22Rv1 (cell line): Measurements from ENCODE around the gene HOXC12.

Source experiments
- H3K27ac ChIP-seq: fragments of 450-650 bp; 2 replicates; pipeline ENCODE4 v1.5.1; 2017
- CTCF ChIP-seq: fragments of 450-650 bp; IDR thresholded peaks from 2 replicates; pipeline ENCODE4 v1.5.1; 2017; ENCODE audit warnings: mild to moderate bottlenecking
- ZFX ChIP-seq: fragments of 450-650 bp; IDR thresholded peaks from 2 replicates; pipeline ENCODE4 v1.6.1; 2017; ENCODE audit warnings: antibody characterized with exemption, borderline replicate concordance

The HOXC12 gene

GRCh38 chr12:53976172-53976822 is 21.6 kb downstream of the HOXC12 start:
- peak overlapping the region; percentile 91 for H3K27ac ChIP-seq
- TF ChIP-seq CTCF = no peak
- no peak for TF ChIP-seq ZFX

GRCh38 chr12:53976823-53977595 is 22.3 kb downstream of the HOXC12 start:
- peak overlapping the region; percentile 91 for H3K27ac ChIP-seq
- TF ChIP-seq CTCF (no peak), ZFX (no peak)

- peak overlapping the region; percentile 91 for H3K27ac ChIP-seq
- TF ChIP-seq CTCF (no peak), ZFX (no peak)
Observed at GRCh38 chr12:53977596-53978445, 23.1 kb downstream of the HOXC12 start.

GRCh38 chr12:53978477-53979356 is 24.0 kb downstream of the HOXC12 start:
- H3K27ac ChIP-seq = peak overlapping the region; percentile 91
- TF ChIP-seq CTCF (no peak), ZFX (no peak)

- TF ChIP-seq ZFX (no peak), CTCF (no peak)
- peak overlapping the region; percentile 91 for H3K27ac ChIP-seq
Observed at GRCh38 chr12:53980104-53980801, 25.6 kb downstream of the HOXC12 start.

- H3K27ac ChIP-seq = peak overlapping the region; percentile 91
- TF ChIP-seq ZFX = no peak
- TF ChIP-seq CTCF = no peak
Observed at GRCh38 chr12:53980802-53981496, 26.2 kb downstream of the HOXC12 start.
